Osteocyte (in vitro differentiated cells): ENCODE measurements around the gene S1PR4. TPM values are rescaled to one million over a fixed set of nuclear protein-coding genes. Genes with fewer than 3 reads are reported as not detected.

ENCODE experiments used
- DNase-seq: peaks from one replicate; pipeline ENCODE4 v3.0.0; 2021; ENCODE audit warnings: mixed read lengths; ENCODE audit not compliant: unreplicated experiment; ENCODE audit errors: extremely low spot score
- H3K27ac Mint-ChIP-seq: one replicate; pipeline ENCODE4 v1.8.0; 2021; ENCODE audit warnings: mild to moderate bottlenecking, mixed read lengths; ENCODE audit not compliant: unreplicated experiment
- H3K27me3 Mint-ChIP-seq: one replicate; pipeline ENCODE4 v1.8.0; 2021; ENCODE audit warnings: mixed read lengths; ENCODE audit not compliant: unreplicated experiment
- H3K36me3 Mint-ChIP-seq: one replicate; pipeline ENCODE4 v1.8.0; 2021; ENCODE audit warnings: mixed read lengths; ENCODE audit not compliant: unreplicated experiment
- H3K4me1 Mint-ChIP-seq: one replicate; pipeline ENCODE4 v1.8.0; 2021; ENCODE audit warnings: mixed read lengths; ENCODE audit not compliant: unreplicated experiment
- H3K4me3 Mint-ChIP-seq: one replicate; pipeline ENCODE4 v1.8.0; 2021; ENCODE audit warnings: mild to moderate bottlenecking, moderate library complexity, mixed read lengths; ENCODE audit not compliant: unreplicated experiment
- H3K9me3 Mint-ChIP-seq: one replicate; pipeline ENCODE4 v1.8.0; 2021; ENCODE audit warnings: mixed read lengths; ENCODE audit not compliant: unreplicated experiment
- CTCF ChIP-seq: fragments of 200-600 bp; sonication (generic); IDR thresholded peaks from 2 replicates; pipeline ENCODE4 v1.5.0; 2021; ENCODE audit warnings: antibody characterized with exemption, mild to moderate bottlenecking, moderate library complexity
- total RNA-seq: library from RNA; stranded (reverse); gene quantifications from 2 replicates; pipeline ENCODE4 v1.2.1, GENCODE V29; 2021

Gene S1PR4
- total RNA-seq, 1 donor from 2014 or later = not detected

- no peak for TF ChIP-seq CTCF
- Mint-ChIP-seq H3K9me3 (no peaks in the 10 kb centered on the region), H3K27me3 (no peaks in the 10 kb centered on the region), H3K27ac (no peak overlapping the region), H3K4me3 (no peak overlapping the region), H3K36me3 (peaks cover 7% of the 10 kb centered on the region), H3K4me1 (no peaks in the 10 kb centered on the region)
- DNase-seq = no peak
These were observed 26.2 kb downstream of the S1PR4 start for GRCh38 chr19:3204646-3205275.

DNA sequence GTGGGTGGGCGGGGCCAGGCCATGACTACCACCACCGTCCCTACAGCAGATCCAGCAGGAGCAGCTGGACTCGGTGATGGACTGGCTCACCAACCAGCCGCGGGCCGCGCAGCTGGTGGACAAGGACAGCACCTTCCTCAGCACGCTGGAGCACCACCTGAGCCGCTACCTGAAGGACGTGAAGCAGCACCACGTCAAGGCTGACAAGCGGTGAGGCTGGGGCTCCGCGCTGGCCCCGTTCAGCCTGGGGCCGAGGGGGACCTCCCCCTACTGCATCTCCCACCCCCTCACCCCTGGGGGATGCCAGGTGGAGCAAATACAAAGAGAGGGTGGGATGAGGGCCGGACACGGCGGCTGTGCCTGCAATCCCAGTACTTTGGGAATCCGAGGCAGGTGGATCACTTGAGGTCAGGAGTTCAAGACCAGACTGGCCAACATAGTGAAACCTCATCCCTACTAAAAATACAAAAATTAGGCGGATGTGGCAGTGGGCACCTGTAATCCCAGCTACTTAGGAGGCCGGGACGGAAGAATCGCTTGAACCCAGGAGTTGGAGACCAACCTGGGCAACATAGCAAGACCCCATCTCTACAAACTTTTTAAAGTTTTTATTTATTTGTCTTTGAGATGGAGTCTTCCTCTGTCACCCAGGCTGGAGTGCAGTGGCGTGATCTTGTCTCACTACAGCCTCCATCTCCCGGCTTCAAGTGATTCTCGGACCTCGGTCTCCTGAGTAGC, 27.8 kb downstream of the S1PR4 start:
- Mint-ChIP-seq H3K4me1 (no peaks in the 10 kb centered on the region), H3K4me3 (no peak overlapping the region), H3K27ac (no peak overlapping the region), H3K36me3 (peaks cover 7% of the 10 kb centered on the region), H3K9me3 (no peaks in the 10 kb centered on the region), H3K27me3 (no peaks in the 10 kb centered on the region)
- DNase-seq = no peak
- no peak for TF ChIP-seq CTCF

GRCh38 chr19:3207461-3208242, 29.1 kb downstream of the S1PR4 start:
- H3K27me3 Mint-ChIP-seq = no peaks in the 10 kb centered on the region
- no peak for TF ChIP-seq CTCF
- no peak overlapping the region for H3K4me3 Mint-ChIP-seq
- H3K36me3 Mint-ChIP-seq = peaks cover 7% of the 10 kb centered on the region
- no peaks in the 10 kb centered on the region for H3K9me3 Mint-ChIP-seq
- H3K27ac Mint-ChIP-seq = no peak overlapping the region
- DNase-seq = no peak
- no peaks in the 10 kb centered on the region for H3K4me1 Mint-ChIP-seq

- no peak overlapping the region for H3K4me3 Mint-ChIP-seq
- no peaks in the 10 kb centered on the region for H3K4me1 Mint-ChIP-seq
- no peaks in the 10 kb centered on the region for H3K27me3 Mint-ChIP-seq
- H3K27ac Mint-ChIP-seq = no peak overlapping the region
- DNase-seq = no peak
- peaks cover 7% of the 10 kb centered on the region for H3K36me3 Mint-ChIP-seq
- TF ChIP-seq CTCF = no peak
- no peaks in the 10 kb centered on the region for H3K9me3 Mint-ChIP-seq
These were observed 30.0 kb downstream of the S1PR4 start for GRCh38 chr19:3208317-3209207.
